ENCODE measurements around the gene ABCD3.

DNA sequence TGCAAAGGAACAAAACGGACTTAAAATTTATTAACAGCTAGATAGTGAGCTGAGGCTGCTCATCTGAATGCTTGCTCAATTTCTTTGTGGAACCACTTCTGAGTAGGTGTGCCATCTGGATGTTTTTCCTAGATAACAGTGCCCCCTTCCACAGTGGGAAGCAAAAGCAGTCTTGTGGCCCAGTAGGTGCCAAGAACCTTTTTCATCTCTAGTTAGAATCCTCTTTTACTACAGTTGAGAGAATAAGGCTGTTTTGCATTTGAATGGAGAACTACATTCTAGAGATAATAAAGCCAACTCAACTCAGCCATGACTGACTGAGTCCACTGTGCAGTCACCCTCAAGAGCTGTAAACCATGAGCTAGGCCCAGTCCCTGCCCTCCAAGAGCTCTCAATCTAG lies 110.1 kb downstream of the ABCD3 start:
- TF ChIP-seq HOXA7 (CRISPR knock-in tag; IDR thresholded peaks at IDR 0.05; ENCODE audit: borderline replicate concordance) (no peak), SCRT1 (tag by site-specific recombination; IDR thresholded peaks at IDR 0.05; ENCODE audit: borderline replicate concordance) (no peak), ZNF302 (tag by site-specific recombination; IDR thresholded peaks at IDR 0.05; ENCODE audit: low read depth) (no peak), ZBTB49 (tag by site-specific recombination; IDR thresholded peaks at IDR 0.05; ENCODE audit: low read depth) (no peak), CTCF (tag by site-specific recombination; IDR thresholded peaks at IDR 0.05) (no peak), GLI2 (tag by site-specific recombination; IDR thresholded peaks at IDR 0.05; ENCODE audit: borderline replicate concordance, low read depth) (no peak), ZNF10 (tag by site-specific recombination; IDR thresholded peaks at IDR 0.05) (no peak), ZNF677 (tag by site-specific recombination; IDR thresholded peaks at IDR 0.05) (no peak), SETDB1 (IDR thresholded peaks at IDR 0.05; ENCODE audit: insufficient read length, low read length) (no peak), TCF7L2 (IDR thresholded peaks at IDR 0.05; ENCODE audit: borderline replicate concordance, low read depth, low read length) (no peak)
- TF ChIP-seq, protein P1, sequence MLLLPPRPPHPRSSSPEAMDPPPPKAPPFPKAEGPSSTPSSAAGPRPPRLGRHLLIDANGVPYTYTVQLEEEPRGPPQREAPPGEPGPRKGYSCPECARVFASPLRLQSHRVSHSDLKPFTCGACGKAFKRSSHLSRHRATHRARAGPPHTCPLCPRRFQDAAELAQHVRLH (tag by site-specific recombination; IDR thresholded peaks at IDR 0.05), result no peak
